HepG2 (cell line): ENCODE measurements around the gene H6PD. TPM values are rescaled to one million over a fixed set of nuclear protein-coding genes. Genes with fewer than 3 reads are reported as not detected.
A peak's percentile ranks its signal among the peaks of the same experiment; 100 is the strongest.

Experiments used
- CBX1 ChIP-seq: IDR thresholded peaks from one replicate; pipeline ENCODE4 v1.6.1; 2016; ENCODE audit warnings: antibody characterized with exemption, low read depth
- ETV6 ChIP-seq: sonication (generic); formaldehyde crosslinking; conservative IDR thresholded peaks from 2 replicates; pipeline ENCODE4 v1.4.0; 2020; ENCODE audit warnings: missing genetic modification reagents
- FOXP4 ChIP-seq: sonication (generic); formaldehyde crosslinking; IDR thresholded peaks from 2 replicates; pipeline ENCODE4 v1.4.0; 2020; ENCODE audit warnings: missing genetic modification reagents
- NCOA5 ChIP-seq: sonication (generic); formaldehyde crosslinking; IDR thresholded peaks from 2 replicates; pipeline ENCODE4 v1.4.0; 2020; ENCODE audit warnings: missing genetic modification reagents
- REPIN1 ChIP-seq: sonication (generic); formaldehyde crosslinking; IDR thresholded peaks from 2 replicates; pipeline ENCODE4 v1.8.0; 2022; ENCODE audit warnings: missing genetic modification reagents, low read depth, mild to moderate bottlenecking, borderline replicate concordance
- RXRA ChIP-seq: sonication (generic); formaldehyde crosslinking; IDR thresholded peaks from 2 replicates; pipeline ENCODE4 v1.5.1; 2020; ENCODE audit warnings: missing genetic modification reagents
- SMAD9 ChIP-seq: sonication (generic); formaldehyde crosslinking; IDR thresholded peaks from 2 replicates; pipeline ENCODE4 v1.5.1; 2020; ENCODE audit warnings: mild to moderate bottlenecking, missing genetic modification reagents
- TCF12 ChIP-seq, 2 experiments: fragments of 450-650 bp in 1 of 2; sonication (generic) in 1 of 2; formaldehyde crosslinking in 1 of 2; IDR thresholded peaks; 2 replicates each; pipeline versions ENCODE4 v1.6.1 to v1.8.0; 2017 to 2022; ENCODE audit warnings: antibody characterized with exemption in 1 of 2, mild to moderate bottlenecking in 1 of 2, missing genetic modification reagents in 1 of 2, moderate library complexity in 1 of 2
- THAP8 ChIP-seq: sonication (generic); formaldehyde crosslinking; IDR thresholded peaks from 2 replicates; pipeline ENCODE4 v1.5.1; 2020; ENCODE audit warnings: missing genetic modification reagents, mild to moderate bottlenecking, borderline replicate concordance
- TOE1 ChIP-seq: sonication (generic); formaldehyde crosslinking; IDR thresholded peaks from 2 replicates; pipeline ENCODE4 v1.4.0; 2020; ENCODE audit warnings: mild to moderate bottlenecking, missing genetic modification reagents
- ZBTB8A ChIP-seq: sonication (generic); formaldehyde crosslinking; IDR thresholded peaks from 2 replicates; pipeline ENCODE4 v1.4.0; 2020; ENCODE audit warnings: mild to moderate bottlenecking, low read depth, missing genetic modification reagents, borderline replicate concordance
- ZFP1 ChIP-seq: IDR thresholded peaks from 2 replicates; pipeline ENCODE4 v1.6.1; 2016
- ZFP36L2 ChIP-seq: sonication (generic); formaldehyde crosslinking; IDR thresholded peaks from 2 replicates; pipeline ENCODE4 v1.4.0; 2020; ENCODE audit warnings: missing genetic modification reagents
- ZFP41 ChIP-seq: sonication (generic); formaldehyde crosslinking; IDR thresholded peaks from 2 replicates; pipeline ENCODE4 v1.4.0; 2020; ENCODE audit warnings: mild to moderate bottlenecking, missing genetic modification reagents, borderline replicate concordance
- ZMYM2 ChIP-seq: sonication (generic); formaldehyde crosslinking; IDR thresholded peaks from 2 replicates; pipeline ENCODE4 v1.8.0; 2022; ENCODE audit warnings: mild to moderate bottlenecking, missing genetic modification reagents
- ZNF10 ChIP-seq: sonication (generic); formaldehyde crosslinking; IDR thresholded peaks from 2 replicates; pipeline ENCODE4 v1.4.0; 2020; ENCODE audit warnings: mild to moderate bottlenecking, low read depth, missing genetic modification reagents, borderline replicate concordance
- ZNF101 ChIP-seq: sonication (generic); formaldehyde crosslinking; IDR thresholded peaks from 2 replicates; pipeline ENCODE4 v1.4.0; 2020; ENCODE audit warnings: mild to moderate bottlenecking, low read depth, missing genetic modification reagents, borderline replicate concordance
- ZNF367 ChIP-seq: sonication (generic); formaldehyde crosslinking; IDR thresholded peaks from 2 replicates; pipeline ENCODE4 v1.4.0; 2020; ENCODE audit warnings: missing genetic modification reagents, borderline replicate concordance
- ZNF446 ChIP-seq: sonication (generic); formaldehyde crosslinking; IDR thresholded peaks from 2 replicates; pipeline ENCODE4 v1.5.0; 2020; ENCODE audit warnings: mild to moderate bottlenecking, missing genetic modification reagents
- ZNF460 ChIP-seq: sonication (generic); formaldehyde crosslinking; IDR thresholded peaks from 2 replicates; pipeline ENCODE4 v1.5.1; 2020; ENCODE audit warnings: missing genetic modification reagents, mild to moderate bottlenecking, borderline replicate concordance
- ZZZ3 ChIP-seq: sonication (generic); formaldehyde crosslinking; IDR thresholded peaks from 2 replicates; pipeline ENCODE4 v1.4.0; 2020; ENCODE audit warnings: missing genetic modification reagents, mild to moderate bottlenecking, borderline replicate concordance
- polyA plus RNA-seq, 8 experiments: library from polyadenylated mRNA; depleted of rRNA in 3 of 8; stranded (reverse) in 7 of 8; unstranded in 1 of 8; fragments of >200 nt; fragmentation: Illumina TruSeq in 4 of 8; extraction: Trizol in 4 of 8; gene quantifications; 2 replicates each; pipeline versions ENCODE4 v1.2.1 to v1.2.3, GENCODE V29; 2011 to 2016; ENCODE audit warnings: low read depth in 4 of 8, missing spikeins in 1 of 8, mixed read lengths in 1 of 8; ENCODE audit not compliant: insufficient read depth in 1 of 8
- total RNA-seq, 5 experiments: library from RNA; depleted of rRNA; stranded (reverse); fragments of >200 nt; fragmentation: Illumina TruSeq; extraction: Trizol; gene quantifications; 2 replicates each; pipeline ENCODE4 v1.2.3, GENCODE V29; 2016; ENCODE audit warnings: low read depth in 1 of 5
- TF ChIP-seq, protein P1 (sequence below): IDR thresholded peaks from 2 replicates; pipeline ENCODE4 v1.6.1; 2016

Gene H6PD
- total and polyA plus RNA-seq, 2 of the 13 experiments (the other 11 are each of a cell fraction or from before 2014, with no cell fraction given), result 9.3 to 14.1 TPM

- TF ChIP-seq, protein P1, sequence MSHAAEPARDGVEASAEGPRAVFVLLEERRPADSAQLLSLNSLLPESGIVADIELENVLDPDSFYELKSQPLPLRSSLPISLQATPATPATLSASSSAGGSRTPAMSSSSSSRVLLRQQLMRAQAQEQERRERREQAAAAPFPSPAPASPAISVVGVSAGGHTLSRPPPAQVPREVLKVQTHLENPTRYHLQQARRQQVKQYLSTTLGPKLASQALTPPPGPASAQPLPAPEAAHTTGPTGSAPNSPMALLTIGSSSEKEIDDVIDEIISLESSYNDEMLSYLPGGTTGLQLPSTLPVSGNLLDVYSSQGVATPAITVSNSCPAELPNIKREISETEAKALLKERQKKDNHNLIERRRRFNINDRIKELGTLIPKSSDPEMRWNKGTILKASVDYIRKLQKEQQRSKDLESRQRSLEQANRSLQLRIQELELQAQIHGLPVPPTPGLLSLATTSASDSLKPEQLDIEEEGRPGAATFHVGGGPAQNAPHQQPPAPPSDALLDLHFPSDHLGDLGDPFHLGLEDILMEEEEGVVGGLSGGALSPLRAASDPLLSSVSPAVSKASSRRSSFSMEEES (CRISPR knock-in tag), result 0 out of 2 replicates have a peak, but pooled peaks have one; percentile 36
- no peak for TF ChIP-seq TOE1
- TF ChIP-seq RXRA (CRISPR knock-in tag), result peak; percentile 63; the same call in 1 of the 2 replicates
- no peak for TF ChIP-seq ZFP1 (CRISPR knock-in tag)
- TF ChIP-seq CBX1, result no peak
- no peak for TF ChIP-seq ZNF367 (CRISPR knock-in tag)
- no peak for TF ChIP-seq TCF12 (IDR thresholded peaks at IDR 0.05)
- TF ChIP-seq TCF12 (CRISPR knock-in tag; IDR thresholded peaks at IDR 0.05), result no peak
- no peak for TF ChIP-seq REPIN1 (CRISPR knock-in tag)
- TF ChIP-seq THAP8 (CRISPR knock-in tag), result no peak
- no peak for TF ChIP-seq SMAD9 (CRISPR knock-in tag)
- TF ChIP-seq ZFP36L2 (CRISPR knock-in tag), result no peak
- TF ChIP-seq ZNF101 (CRISPR knock-in tag), result no peak
- no peak for TF ChIP-seq ZNF446 (CRISPR knock-in tag)
- no peak for TF ChIP-seq ZZZ3 (CRISPR knock-in tag)
- TF ChIP-seq FOXP4 (CRISPR knock-in tag), result peak; percentile 72
- TF ChIP-seq ZFP41, result no peak
- TF ChIP-seq NCOA5 (CRISPR knock-in tag), result no peak
- TF ChIP-seq ZNF460, result no peak
- peak; percentile 45; the same call in 1 of the 2 replicates for TF ChIP-seq ZMYM2
- TF ChIP-seq ZBTB8A (CRISPR knock-in tag), result no peak
- no peak for TF ChIP-seq ZNF10 (CRISPR knock-in tag)
- TF ChIP-seq ETV6, result no peak
Observed at GRCh38 chr1:9239622-9240401, 5.2 kb downstream of the H6PD start (continued).
